GM21717 (cell line): ENCODE data around the gene B3GAT1.

Experiments
- ATAC-seq: cut with Tn5 transposase; IDR thresholded peaks from one replicate; pipeline ENCODE4 v1.9.1; 2021; ENCODE audit warnings: mild to moderate bottlenecking, moderate library complexity; ENCODE audit not compliant: unreplicated experiment

The B3GAT1 gene

DNA sequence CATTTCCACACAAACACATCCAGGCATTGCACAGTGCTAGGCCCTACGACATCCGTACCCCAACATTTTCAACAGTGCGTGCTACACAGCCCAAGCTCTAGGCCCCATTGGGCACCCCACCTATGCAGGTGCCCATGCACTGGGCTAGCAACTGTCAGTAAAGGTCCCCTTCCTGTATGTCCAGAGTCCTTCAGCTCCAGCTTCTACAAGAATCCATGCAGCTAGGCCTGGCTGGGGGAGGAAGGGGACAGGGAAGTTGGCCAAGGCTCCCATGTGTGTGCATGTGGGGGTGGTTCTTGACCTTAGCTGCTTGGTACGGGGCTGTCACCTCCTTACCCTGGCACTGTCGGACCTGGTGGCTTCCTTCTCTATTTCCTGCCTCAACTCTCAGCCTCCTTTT is 1.3 kb downstream of the B3GAT1 start:
- no peak for ATAC-seq

DNA sequence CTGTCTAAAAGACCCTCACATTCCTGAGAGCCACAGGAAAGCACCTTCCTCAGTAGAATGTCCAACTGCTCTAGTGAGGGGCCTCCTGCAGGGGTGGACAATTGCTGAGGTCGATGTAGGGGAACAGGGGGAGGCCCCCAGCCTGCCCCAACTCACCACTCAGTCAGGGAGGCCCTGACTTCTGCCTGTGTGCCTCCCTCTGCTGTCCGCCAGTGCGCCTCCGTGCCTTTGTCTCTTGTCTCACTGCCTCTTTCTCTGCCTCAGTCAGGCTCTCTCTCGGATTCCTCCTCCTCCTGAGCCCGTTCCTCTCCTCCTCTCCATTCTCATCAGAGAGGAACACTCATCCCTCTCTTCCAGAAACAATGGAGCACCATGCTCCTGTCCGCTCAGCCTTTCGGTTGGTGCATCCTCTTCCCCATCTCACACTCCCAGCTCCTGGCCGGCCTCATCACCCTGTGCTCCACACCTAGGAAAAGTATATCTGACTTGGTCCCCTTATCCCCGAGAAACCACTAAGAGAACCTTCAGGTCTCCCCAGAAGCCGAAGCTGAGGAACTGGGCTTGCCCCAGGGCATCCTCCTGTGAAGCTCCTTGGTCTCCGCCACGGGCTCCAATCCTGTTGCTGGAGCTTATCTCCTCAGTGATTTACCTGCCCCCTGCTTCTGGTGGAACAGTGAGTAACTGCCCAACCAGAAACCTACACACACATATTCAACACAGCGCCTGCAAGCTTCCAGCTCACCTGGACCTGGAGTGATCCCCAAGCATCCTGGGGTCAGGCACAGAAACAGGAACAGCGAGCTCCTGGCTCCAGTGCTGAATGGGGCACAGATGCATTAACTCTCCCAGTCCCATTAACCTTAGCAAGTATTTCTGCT is 2.3 kb downstream of the B3GAT1 start:
- ATAC-seq: no peak

DNA sequence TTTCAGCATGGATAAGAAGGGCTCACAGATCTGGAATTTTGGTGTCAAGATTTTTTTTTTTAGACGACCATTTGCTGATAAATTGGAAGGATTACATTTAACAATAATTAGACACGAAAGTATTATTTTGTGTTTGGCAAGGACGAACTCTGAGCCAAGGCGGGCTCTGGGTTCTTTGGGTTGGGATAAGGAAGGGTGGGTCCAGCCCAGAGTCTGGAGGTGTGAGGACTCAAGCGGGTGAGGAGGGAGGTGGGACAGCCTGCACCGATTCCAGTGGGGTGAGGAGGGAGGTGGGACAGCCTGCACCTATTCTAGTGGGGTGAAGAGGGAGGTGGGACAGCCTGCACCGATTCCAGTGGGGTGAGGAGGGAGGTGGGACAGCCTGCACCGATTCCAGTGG is 4.1 kb downstream of the B3GAT1 start:
- ATAC-seq: no peak

DNA sequence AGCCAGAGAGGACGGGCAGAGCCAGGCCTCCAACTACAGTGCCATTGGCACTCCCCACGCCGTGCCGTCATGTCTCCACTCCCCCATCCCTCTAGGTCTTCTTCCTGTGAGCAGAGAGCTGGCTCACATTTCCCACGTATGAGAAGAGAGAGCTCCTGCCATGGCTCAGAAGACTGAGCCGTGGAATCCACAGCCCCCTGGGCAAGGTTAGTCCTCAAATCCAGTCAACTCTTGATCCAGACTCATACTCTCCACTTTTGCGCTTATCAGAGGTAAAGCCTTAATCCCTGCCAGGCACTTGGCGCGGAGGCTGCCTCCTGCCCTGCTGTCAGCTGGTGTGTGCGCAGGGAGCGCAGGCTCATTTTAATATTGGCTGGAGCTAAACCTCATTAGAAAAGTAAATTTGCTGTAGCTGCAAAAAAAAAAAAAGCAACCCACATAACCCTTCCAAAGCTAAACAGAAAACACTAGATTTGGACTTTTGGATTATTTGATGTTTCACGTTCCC is 4.7 kb downstream of the B3GAT1 start:
- ATAC-seq: no peak

- ATAC-seq: no peak
Measured at GRCh38 chr11:134406264-134407185, 5.5 kb downstream of the B3GAT1 start.

DNA sequence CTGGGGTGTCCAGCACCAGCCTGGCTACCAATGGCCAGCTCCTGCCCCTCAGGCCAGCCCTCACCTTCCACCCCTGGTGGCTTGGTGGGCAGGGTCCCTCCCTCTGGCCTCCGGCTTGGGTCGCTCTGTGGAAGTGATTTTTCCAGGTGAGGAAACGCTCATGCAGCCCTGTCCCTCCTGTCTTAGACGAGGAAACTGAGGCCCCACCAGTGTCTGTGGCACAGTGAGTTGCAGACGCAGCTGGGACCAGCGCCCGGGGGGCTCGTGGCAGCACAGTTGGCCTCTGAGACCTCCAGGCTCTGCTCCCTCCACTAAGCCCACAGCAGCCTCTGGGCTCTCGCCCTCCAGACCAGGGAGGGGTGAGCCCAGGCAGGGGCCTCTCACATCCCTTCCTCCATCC is 6.2 kb downstream of the B3GAT1 start:
- ATAC-seq: no peak

- no peak for ATAC-seq
Measured at GRCh38 chr11:134405436-134405835, 6.6 kb downstream of the B3GAT1 start.

DNA sequence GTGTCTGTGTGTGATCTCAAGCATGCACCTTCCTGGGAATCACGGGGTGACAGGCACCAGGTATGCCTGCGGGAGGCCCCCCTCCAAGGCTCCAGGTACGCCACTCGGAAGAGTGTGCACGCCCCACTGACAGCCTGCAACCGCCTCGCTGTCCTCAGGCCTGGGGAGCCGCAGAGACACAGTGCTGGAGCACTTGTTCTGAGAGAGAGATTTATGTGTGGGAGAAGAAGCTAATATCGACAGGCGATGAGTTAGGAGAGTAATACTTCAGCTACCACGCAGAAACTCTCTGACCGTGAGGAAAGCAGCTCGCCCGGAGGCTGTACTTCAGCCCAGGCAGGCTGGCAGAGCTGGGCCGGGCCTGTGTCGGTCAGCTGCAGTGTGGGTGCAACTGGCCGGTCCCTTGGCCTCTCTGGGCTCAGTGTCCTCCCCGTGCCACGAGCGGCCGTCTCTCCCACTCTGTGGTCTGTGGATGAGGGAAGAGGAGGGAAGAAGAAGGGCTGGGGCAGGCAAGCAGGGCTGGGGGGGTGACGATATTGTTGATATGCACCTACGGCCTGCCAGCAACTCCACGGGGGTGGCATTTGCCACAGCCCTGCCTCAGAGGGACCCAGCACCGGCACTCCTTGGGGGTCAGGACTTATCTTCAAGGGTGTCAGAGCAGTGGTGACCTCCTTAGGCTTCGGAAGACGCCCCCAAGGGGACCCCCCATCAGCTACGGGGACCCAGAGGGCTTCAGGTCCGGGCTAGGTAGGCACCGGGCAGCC is 7.3 kb downstream of the B3GAT1 start:
- ATAC-seq: no peak

DNA sequence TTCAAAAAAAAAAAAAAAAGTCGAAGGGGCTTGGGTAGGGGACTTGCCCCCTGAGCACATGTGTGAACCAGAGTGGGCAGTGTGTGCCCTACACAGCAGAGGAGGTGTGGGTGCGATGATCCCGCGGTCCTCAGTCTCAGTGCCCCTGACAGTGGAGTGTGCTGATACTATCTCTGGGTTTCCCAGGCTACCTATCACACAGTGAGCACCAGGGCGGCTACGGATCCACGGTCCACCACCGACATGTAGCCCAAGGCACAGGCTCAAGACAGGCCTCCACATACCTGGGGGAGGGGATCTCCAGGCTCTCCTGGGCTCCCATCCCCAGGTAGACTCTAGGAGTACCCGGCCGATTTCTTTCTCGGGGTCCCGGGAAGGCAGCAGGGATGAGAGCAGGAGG is 9.1 kb downstream of the B3GAT1 start:
- ATAC-seq: no peak

- no peak for ATAC-seq
Measured at GRCh38 chr11:134401825-134402809, 9.9 kb downstream of the B3GAT1 start.

DNA sequence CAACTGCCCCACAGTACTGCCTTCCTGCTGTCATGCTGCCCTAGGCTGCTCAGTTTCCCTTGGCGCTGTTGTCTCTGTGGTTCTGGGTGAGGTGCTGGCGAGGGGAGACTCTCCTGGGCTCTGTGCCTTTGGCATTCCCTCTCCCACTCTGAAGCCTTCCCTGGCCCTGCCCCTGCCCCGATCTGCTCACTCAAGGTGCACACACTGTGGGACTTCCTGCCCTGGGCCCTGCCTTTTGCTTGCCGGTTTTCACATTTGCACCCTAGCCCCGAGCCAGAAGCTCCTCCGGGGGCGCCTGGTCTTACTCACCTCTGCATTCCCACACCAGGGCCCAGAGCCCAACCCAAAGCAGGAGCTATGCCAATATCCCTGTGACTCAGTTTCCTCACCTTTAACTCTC is 12.0 kb downstream of the B3GAT1 start:
- ATAC-seq: no peak

DNA sequence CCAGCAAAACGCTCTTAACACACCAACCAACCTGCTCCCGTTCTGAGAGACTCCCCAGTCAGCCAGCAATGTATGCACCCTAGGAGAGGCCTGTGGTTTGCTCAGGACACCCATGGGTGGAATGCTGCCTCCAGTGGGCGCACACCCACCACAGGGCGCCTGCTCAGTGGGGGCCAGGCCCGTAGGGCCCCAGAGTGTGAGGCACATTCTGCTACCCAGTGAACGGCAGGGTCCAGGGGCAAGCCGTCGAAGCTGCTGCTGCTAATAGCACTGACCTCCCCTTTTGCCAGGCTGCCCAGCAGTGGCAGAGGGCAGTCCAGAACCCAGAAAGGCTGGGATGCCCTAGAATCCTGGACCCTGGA is 12.8 kb downstream of the B3GAT1 start:
- ATAC-seq: no peak

DNA sequence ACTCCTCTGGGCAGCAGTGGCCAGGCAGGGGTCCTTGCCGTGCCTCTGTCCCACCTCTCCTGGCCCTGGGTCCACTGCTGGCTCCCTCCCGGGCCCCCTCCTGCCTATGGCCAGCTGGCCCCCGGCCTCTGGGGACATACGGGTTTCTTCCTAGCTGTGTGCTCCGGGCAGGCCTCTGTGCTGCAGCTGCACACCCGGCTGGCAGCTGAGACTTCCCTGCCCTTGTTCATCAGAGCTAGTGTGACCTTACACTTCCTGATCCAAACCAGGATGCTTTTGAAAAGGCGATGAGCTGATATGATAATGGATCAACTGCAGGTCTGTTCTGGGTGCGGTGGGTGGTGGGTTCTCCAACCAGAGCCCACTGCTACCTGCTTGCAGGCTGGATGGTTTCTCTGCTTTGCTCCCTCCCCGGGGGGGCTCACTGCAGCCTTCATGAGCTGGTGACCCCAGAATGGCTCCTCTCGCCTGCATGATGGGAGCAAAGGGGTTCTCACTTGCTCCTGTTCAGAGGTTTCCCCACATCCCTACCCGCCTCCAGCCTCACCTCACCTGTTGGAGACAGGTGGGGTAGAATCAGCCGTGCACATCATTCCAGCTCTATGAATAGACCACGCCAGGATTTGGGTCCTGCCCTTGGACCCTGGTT is 13.3 kb downstream of the B3GAT1 start:
- no peak for ATAC-seq

- no peak for ATAC-seq
Measured at GRCh38 chr11:134398079-134398444, 14.0 kb downstream of the B3GAT1 start.

GRCh38 chr11:134397304-134398078 is 14.6 kb downstream of the B3GAT1 start:
- no peak for ATAC-seq

DNA sequence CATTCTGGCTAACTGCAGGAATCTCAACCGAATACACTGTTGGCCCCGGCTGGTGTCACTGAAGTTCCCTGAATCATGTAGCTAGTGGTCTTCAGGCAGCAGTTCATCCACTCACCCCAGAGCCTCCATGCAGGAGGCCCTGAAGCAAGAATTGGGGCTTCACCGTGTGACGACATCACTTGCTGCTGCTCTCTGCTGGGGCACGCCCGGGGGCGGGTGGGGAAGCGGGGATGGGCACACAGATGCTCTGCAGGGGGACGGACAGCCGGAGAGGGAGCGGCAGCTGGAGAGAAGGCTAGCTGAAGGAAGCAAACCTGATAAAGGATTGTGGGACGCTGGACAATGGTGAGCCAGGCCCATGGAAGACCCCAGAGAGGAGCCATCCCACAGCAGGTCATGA is 17.0 kb downstream of the B3GAT1 start:
- no peak for ATAC-seq

- no peak for ATAC-seq
Measured at GRCh38 chr11:134394311-134394710, 17.7 kb downstream of the B3GAT1 start.

- ATAC-seq: no peak
Measured at GRCh38 chr11:134393638-134394037, 18.4 kb downstream of the B3GAT1 start.
